ENCODE data around the gene KLHL22. TPM values are rescaled to one million over a fixed set of nuclear protein-coding genes. Genes with fewer than 3 reads are reported as not detected.
A peak's percentile ranks its signal among the peaks of the same experiment; 100 is the strongest.

KLHL22 gene
- total RNA-seq, 1 experiment from 2014 or later = 14.8 TPM

DNA sequence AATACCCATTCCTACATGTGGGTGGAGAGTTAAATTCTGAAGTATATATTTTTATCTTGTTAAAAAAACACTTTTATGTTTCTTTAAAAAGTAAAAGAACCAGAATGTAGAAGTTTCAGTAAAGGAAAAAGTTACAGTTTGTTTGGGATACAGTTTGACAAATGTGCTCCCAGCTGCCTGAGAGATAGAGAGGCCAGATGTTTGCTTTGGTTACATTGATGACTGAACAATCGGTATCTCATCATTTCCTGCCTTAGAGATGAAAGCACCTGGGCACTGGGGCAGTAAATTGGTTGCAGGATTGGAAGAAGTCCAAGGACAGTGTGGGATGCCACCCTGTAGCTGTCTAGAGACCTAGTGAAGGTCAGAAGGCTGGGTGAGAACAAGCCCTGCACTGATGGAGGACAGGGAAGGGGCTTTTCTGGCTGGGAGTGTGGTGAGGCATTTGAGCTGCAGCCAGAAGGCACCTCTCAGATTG lies 28.4 kb upstream of the KLHL22 start:
- no peaks in the 10 kb centered on the region for H3K27me3 ChIP-seq (ENCODE audit: low read length)
- BruUV-seq (replicated peaks) = no TSS peak
- peak; percentile 19 for DNase-seq
- no peak overlapping the region for H3K4me3 ChIP-seq (ENCODE audit: low read length)
- no peak overlapping the region for H2AFZ ChIP-seq (ENCODE audit: low read length)
- H3K9ac ChIP-seq (ENCODE audit: low read length) = no peak overlapping the region
- no peaks in the 10 kb centered on the region for H3K9me3 ChIP-seq (ENCODE audit: low read length)
- TF ChIP-seq EZH2phosphoT487 (IDR thresholded peaks at IDR 0.05; ENCODE audit: borderline replicate concordance, low read length) (no peak), CTCF (conservative IDR thresholded peaks at IDR 0.05; ENCODE audit: low read depth, low read length) (no peak), EZH2 (IDR thresholded peaks at IDR 0.05; ENCODE audit: low read length, unreplicated experiment) (no peak)
- no peaks in the 10 kb centered on the region for H3F3A ChIP-seq (ENCODE audit: low read length, unreplicated experiment)
- H3K27ac ChIP-seq (ENCODE audit: low read length) = peak overlapping the region; percentile 59
- no peak overlapping the region; the same call in 1 of the 2 replicates for H3K4me2 ChIP-seq (ENCODE audit: low read length)
- no peaks in the 10 kb centered on the region for H3K9me2 ChIP-seq (replicated peaks; ENCODE audit: low read length)
- H3K79me2 ChIP-seq (ENCODE audit: low read length) = peaks cover 97% of the 10 kb centered on the region
- H4K20me1 ChIP-seq (ENCODE audit: low read length) = peaks cover 27% of the 10 kb centered on the region; the same call in 1 of the 2 replicates
- ChIA-PET CTCF (no interaction called here), POLR2A (ENCODE audit: unreplicated experiment) (no interaction called here)
- H3K4me1 ChIP-seq (ENCODE audit: insufficient read depth, low read length) = peaks cover 25% of the 10 kb centered on the region
- intact Hi-C loops (cut with micrococcal nuclease) = no loop called here
- peak; percentile 45 for ATAC-seq
- H3K36me3 ChIP-seq (ENCODE audit: low read depth, low read length) = peaks cover 29% of the 10 kb centered on the region

GRCh38 chr22:20523086-20523983 lies 27.7 kb upstream of the KLHL22 start:
- TF ChIP-seq EZH2 (IDR thresholded peaks at IDR 0.05; ENCODE audit: low read length, unreplicated experiment) = no peak
- TF ChIP-seq CTCF (conservative IDR thresholded peaks at IDR 0.05; ENCODE audit: low read depth, low read length) = no peak
- TF ChIP-seq EZH2phosphoT487 (IDR thresholded peaks at IDR 0.05; ENCODE audit: borderline replicate concordance, low read length) = no peak
- Histone ChIP-seq H2AFZ (ENCODE audit: low read length) (no peak overlapping the region), H3K4me2 (ENCODE audit: low read length) (no peak overlapping the region; the same call in 1 of the 2 replicates), H3K9me2 (replicated peaks; ENCODE audit: low read length) (no peaks in the 10 kb centered on the region), H3K9me3 (ENCODE audit: low read length) (no peaks in the 10 kb centered on the region), H4K20me1 (ENCODE audit: low read length) (peaks cover 33% of the 10 kb centered on the region; the same call in 1 of the 2 replicates), H3F3A (ENCODE audit: low read length, unreplicated experiment) (no peaks in the 10 kb centered on the region), H3K4me3 (ENCODE audit: low read length) (no peak overlapping the region), H3K36me3 (ENCODE audit: low read depth, low read length) (peaks cover 27% of the 10 kb centered on the region), H3K4me1 (ENCODE audit: insufficient read depth, low read length) (peaks cover 25% of the 10 kb centered on the region), H3K27ac (ENCODE audit: low read length) (peak overlapping the region; percentile 59), H3K9ac (ENCODE audit: low read length) (no peak overlapping the region), H3K27me3 (ENCODE audit: low read length) (no peaks in the 10 kb centered on the region), H3K79me2 (ENCODE audit: low read length) (peaks cover 97% of the 10 kb centered on the region)
- intact Hi-C loops (cut with micrococcal nuclease) = no loop called here
- DNase-seq = no peak
- POLR2A ChIA-PET (ENCODE audit: unreplicated experiment) = no interaction called here
- BruUV-seq (replicated peaks) = no TSS peak
- CTCF ChIA-PET = no interaction called here
- ATAC-seq = 0 out of 2 replicates have a peak, but pooled peaks have one; percentile 12

All from PC-3 (cell line).